Measurements from ENCODE around the gene INO80D. TPM values are rescaled to one million over a fixed set of nuclear protein-coding genes. Genes with fewer than 3 reads are reported as not detected.
"Not testable (repeated sequence)": the region's sequence is repeated elsewhere in the genome, so short reads cannot be mapped to it uniquely, and the experiment has no call there.

The INO80D gene
- total RNA-seq, 2 experiments from 2014 or later, result 25.4 to 26.5 TPM

DNA sequence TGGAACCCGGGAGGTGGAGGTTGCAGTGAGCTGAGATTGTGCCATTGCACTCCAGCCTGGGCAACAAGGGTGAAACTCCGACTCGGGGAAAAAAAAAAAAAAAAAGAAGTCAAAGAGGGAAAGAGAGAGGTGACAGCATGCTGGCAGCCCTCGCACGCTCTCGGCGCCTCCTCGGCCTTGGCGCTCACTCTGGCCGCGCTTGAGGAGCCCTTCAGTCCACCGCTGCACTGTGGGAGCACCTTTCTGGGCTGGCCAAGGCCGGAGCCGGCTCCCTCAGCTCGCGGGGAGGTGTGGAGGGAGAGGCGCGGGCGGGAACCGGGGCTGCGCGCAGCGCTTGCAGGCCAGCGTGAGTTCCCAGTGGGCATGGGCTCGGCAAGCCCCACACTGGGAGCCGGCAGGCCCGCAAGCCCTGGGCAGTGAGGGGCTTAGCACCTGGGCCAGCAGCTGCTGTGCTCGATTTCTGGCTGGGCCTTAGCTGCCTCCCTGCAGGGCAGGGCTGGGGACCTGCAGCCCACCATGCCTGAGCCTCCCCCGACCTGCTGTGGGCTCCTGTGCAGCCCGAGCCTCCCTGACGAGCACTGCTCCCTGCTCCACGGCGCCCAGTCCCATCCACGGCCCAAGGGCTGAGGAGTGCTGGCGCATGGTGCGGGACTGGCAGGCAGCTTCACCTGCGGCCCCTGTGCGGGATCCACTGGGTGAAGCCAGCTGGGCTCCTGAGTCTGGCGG, 108.9 kb downstream of the INO80D start:
- H3K4me1 Mint-ChIP-seq; POLR2A ChIA-PET; DNase-seq; H3K4me3 Mint-ChIP-seq; H3K36me3 Mint-ChIP-seq (ENCODE audit: low read depth); CTCF ChIA-PET; H3K9me3 Mint-ChIP-seq; H3K27ac Mint-ChIP-seq; H3K27me3 Mint-ChIP-seq: not testable (repeated sequence)

GRCh38 chr2:205976120-205976814, 109.7 kb downstream of the INO80D start:
- ChIA-PET POLR2A (no interaction called here), CTCF (interaction anchor here (0.7 kb wide), 1 partner anchor 1302 kb away, joined by 3 read pairs; no protein-coding TSS in a partner anchor)
- Mint-ChIP-seq H3K27me3 (peaks cover 6% of the 10 kb centered on the region), H3K4me1 (no peaks in the 10 kb centered on the region), H3K4me3 (no peak overlapping the region), H3K36me3 (ENCODE audit: low read depth) (no peaks in the 10 kb centered on the region), H3K27ac (no peak overlapping the region), H3K9me3 (peaks cover 6% of the 10 kb centered on the region)
- DNase-seq, result no peak

DNA sequence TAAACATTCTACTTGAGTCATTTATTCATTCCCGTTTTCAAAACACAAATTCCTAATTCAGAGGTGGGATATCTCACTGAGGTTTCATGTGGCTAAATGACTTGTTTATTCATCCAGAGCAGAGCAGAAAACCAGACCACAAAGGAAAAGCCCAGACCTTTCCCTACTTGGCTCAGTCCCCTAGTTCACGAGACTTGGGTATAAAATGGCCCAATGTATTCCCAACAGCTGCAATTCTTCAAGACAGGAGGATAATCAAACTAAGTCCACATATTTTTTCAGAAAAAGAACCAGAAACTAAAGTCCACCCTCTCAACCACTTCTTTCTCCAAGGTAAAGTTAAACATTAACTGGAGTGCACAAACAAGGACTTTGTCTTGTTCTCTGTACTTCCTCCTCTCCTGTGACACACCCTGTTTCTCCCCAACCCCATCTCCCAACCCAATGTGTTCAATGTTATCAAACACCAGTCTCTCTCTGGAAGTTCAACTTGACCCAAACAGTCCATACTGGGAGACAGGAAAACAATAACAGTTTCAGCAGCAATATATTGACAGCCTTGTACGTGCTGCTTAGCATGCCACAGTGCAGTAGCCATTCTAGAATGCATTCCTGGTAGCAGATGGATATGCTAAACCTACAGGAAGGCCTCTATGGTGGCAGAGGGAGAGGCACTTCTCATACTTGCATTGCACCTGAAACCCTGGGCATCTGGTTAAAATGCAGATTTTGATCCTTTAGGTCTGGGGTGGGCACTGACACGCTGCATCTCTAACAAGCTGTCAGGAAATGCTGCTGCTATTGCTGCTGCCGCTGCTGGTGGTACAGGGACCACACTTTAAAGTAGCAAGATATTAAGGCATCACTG, 110.7 kb downstream of the INO80D start:
- peaks cover 6% of the 10 kb centered on the region for H3K27me3 Mint-ChIP-seq
- ChIA-PET CTCF (interaction anchor here (0.7 kb wide), 1 partner anchor 1303 kb away, joined by 3 read pairs; no protein-coding TSS in a partner anchor), POLR2A (no interaction called here)
- no peaks in the 10 kb centered on the region for H3K4me1 Mint-ChIP-seq
- H3K36me3 Mint-ChIP-seq (ENCODE audit: low read depth), result no peaks in the 10 kb centered on the region
- no peak overlapping the region for H3K27ac Mint-ChIP-seq
- no peak overlapping the region for H3K4me3 Mint-ChIP-seq
- no peak for DNase-seq
- peaks cover 6% of the 10 kb centered on the region for H3K9me3 Mint-ChIP-seq

- H3K9me3 Mint-ChIP-seq, result no peaks in the 10 kb centered on the region
- peaks cover 3% of the 10 kb centered on the region for H3K4me1 Mint-ChIP-seq
- H3K4me3 Mint-ChIP-seq, result no peak overlapping the region
- no peaks in the 10 kb centered on the region for H3K36me3 Mint-ChIP-seq (ENCODE audit: low read depth)
- H3K27ac Mint-ChIP-seq, result no peak overlapping the region
- ChIA-PET POLR2A (no interaction called here), CTCF (no interaction called here)
- peaks cover 6% of the 10 kb centered on the region for H3K27me3 Mint-ChIP-seq
- DNase-seq, result no peak
These were observed 113.9 kb downstream of the INO80D start for GRCh38 chr2:205972113-205972512.

DNA sequence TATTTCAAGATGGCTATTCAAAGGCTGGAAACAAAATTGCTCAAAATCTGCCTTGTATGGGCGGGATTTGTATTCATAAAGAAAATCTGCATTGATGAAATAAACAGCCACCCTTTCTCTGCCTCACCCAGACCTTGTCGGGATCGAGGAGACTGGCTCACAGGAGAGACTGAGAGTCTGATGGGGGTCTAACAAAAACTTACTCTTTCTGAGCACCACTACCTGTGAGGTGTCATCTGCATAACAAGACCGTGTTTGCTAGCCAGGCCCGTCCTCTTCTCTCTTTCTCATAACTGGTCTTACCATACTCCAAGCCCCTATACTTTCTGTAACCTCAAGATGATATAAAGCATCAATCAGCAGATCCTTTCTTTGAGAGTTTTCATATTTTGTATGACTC, 115.6 kb downstream of the INO80D start:
- H3K27me3 Mint-ChIP-seq, result peaks cover 10% of the 10 kb centered on the region
- H3K9me3 Mint-ChIP-seq, result no peaks in the 10 kb centered on the region
- no peak for DNase-seq
- no peak overlapping the region for H3K27ac Mint-ChIP-seq
- POLR2A ChIA-PET, result no interaction called here
- H3K4me1 Mint-ChIP-seq, result peaks cover 3% of the 10 kb centered on the region
- CTCF ChIA-PET, result no interaction called here
- no peaks in the 10 kb centered on the region for H3K36me3 Mint-ChIP-seq (ENCODE audit: low read depth)
- no peak overlapping the region for H3K4me3 Mint-ChIP-seq

DNA sequence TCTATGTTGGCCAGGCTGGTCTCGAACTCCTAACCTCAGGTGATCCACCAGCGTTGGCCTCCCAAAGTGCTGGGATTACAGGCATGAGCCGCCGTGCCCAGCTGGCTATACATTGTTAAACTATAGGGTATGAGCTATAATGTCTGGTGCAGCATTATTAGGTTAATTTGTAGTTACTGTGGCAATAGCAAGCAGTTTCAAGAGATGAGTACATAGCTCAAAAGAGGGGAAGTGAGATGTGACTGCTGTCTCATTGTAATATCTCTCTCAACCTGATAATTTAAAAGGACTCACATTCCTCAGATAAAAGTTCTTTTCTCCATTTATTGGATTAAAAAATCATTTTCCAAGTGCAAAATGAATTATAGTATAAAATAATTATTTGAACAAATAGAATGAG, 116.4 kb downstream of the INO80D start:
- Mint-ChIP-seq H3K4me3 (no peak overlapping the region), H3K36me3 (ENCODE audit: low read depth) (no peaks in the 10 kb centered on the region), H3K27me3 (peaks cover 10% of the 10 kb centered on the region), H3K4me1 (peaks cover 3% of the 10 kb centered on the region), H3K27ac (no peak overlapping the region), H3K9me3 (no peaks in the 10 kb centered on the region)
- ChIA-PET CTCF (interaction anchor here (1.1 kb wide), 2 partner anchors 21 to 33 kb away, joined by 4 to 5 read pairs; no protein-coding TSS in a partner anchor), POLR2A (no interaction called here)
- DNase-seq, result no peak

DNA sequence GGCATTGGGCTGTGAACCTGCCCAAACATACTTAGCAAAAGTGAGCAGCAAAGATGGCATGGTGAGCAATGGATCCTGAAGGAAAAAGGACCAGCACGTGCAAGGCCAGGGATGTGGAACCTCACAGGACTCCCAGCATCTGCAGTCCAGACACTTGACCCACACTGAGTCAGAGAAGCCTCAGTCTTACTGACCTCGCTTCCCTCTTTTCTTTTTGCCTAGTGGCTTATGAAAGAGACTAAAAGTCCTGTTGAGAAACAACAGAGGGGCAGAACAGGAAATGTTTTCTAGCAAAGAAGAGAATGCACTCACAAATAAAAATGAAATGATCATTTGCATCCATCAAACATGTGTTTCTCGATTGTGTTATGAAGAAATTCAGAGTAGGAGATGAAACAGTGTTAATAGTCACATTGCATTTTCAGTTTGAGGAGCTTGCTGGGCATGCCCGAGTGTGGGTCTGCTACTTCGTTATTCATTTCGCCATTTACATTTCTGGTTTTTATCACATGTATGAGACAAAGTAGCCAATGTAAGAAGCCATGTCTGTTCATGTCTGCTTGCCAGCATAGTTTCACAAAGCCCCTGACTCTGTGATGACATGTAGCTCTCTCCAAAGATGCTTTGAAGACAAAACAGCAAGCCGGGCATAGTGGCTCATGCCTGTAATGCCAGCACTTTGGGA, 118.4 kb downstream of the INO80D start:
- Mint-ChIP-seq H3K27me3 (peaks cover 10% of the 10 kb centered on the region), H3K4me1 (peaks cover 3% of the 10 kb centered on the region), H3K4me3 (no peak overlapping the region), H3K9me3 (no peaks in the 10 kb centered on the region), H3K36me3 (ENCODE audit: low read depth) (no peaks in the 10 kb centered on the region), H3K27ac (no peak overlapping the region)
- CTCF ChIA-PET, result no interaction called here
- no peak for DNase-seq
- POLR2A ChIA-PET, result no interaction called here

DNA sequence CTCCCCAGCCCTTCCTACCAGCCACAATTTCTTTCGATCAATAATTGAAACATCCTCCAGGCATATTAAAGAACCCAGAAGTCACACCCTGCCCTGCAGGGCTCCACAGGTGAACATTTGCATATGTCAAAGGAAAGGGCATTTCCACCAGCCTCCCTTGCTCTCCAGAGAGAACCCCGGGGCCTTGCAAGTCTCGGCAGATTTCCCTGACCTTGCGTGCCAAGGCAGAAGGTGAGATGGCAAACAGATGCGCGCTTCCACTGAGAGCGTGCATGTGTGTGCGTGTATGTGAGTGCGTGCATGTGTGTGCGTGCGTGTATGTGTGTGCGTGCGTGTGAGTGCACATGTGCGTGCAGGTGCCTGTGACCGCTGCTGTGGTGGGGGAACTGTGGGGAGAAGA, 120.3 kb downstream of the INO80D start:
- Mint-ChIP-seq H3K27me3 (peaks cover 5% of the 10 kb centered on the region), H3K9me3 (no peaks in the 10 kb centered on the region), H3K4me3 (no peak overlapping the region), H3K4me1 (peaks cover 3% of the 10 kb centered on the region), H3K36me3 (ENCODE audit: low read depth) (no peaks in the 10 kb centered on the region), H3K27ac (no peak overlapping the region)
- no peak for DNase-seq
- CTCF ChIA-PET, result no interaction called here
- POLR2A ChIA-PET, result no interaction called here

DNA sequence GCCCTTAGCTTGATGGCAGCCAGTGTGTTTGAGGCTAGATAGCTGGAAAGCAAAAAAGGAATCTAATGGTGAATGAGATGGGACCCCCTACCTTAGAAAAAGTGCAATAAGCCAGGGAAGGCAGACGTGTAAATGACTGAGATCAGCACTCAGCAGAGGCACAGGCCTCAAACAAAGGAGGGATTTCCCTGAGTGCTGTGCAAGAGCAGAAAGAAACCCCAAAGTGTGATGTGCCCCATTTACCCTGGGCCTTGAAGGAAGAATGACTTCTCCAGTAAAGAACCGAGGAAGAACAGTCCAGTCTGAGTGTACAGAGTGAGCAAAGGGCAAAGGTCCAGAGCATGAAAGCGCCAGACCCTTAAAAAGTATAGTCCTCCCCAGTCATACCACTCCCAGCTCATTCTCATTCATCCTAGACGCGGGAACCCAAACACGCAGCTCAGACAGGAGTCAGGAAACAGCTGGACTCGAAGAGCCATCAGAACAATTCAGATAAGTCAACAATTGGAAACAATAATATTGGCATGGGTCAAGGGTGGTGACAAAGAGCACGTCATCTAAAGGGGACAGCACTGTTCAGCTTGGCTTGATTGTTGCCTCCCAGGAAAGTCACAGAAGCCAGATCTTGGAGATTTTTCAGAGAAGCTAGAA, 121.7 kb downstream of the INO80D start:
- Mint-ChIP-seq H3K4me1 (peaks cover 3% of the 10 kb centered on the region), H3K27me3 (peaks cover 8% of the 10 kb centered on the region), H3K9me3 (no peaks in the 10 kb centered on the region), H3K36me3 (ENCODE audit: low read depth) (no peaks in the 10 kb centered on the region), H3K27ac (no peak overlapping the region), H3K4me3 (no peak overlapping the region)
- DNase-seq, result no peak
- ChIA-PET CTCF (interaction anchor here (1.7 kb wide), 1 partner anchor 16 kb away, joined by 4 read pairs; no protein-coding TSS in a partner anchor), POLR2A (no interaction called here)

GRCh38 chr2:205959521-205959920, 126.5 kb downstream of the INO80D start:
- peaks cover 3% of the 10 kb centered on the region for H3K27me3 Mint-ChIP-seq
- H3K4me3 Mint-ChIP-seq, result no peak overlapping the region
- H3K36me3 Mint-ChIP-seq (ENCODE audit: low read depth), result no peaks in the 10 kb centered on the region
- H3K27ac Mint-ChIP-seq, result no peak overlapping the region
- ChIA-PET POLR2A (no interaction called here), CTCF (interaction anchor here (1.6 kb wide), 1 partner anchor 12 kb away, joined by 7 read pairs; no protein-coding TSS in a partner anchor)
- peaks cover 5% of the 10 kb centered on the region for H3K4me1 Mint-ChIP-seq
- DNase-seq, result no peak
- no peaks in the 10 kb centered on the region for H3K9me3 Mint-ChIP-seq

DNA sequence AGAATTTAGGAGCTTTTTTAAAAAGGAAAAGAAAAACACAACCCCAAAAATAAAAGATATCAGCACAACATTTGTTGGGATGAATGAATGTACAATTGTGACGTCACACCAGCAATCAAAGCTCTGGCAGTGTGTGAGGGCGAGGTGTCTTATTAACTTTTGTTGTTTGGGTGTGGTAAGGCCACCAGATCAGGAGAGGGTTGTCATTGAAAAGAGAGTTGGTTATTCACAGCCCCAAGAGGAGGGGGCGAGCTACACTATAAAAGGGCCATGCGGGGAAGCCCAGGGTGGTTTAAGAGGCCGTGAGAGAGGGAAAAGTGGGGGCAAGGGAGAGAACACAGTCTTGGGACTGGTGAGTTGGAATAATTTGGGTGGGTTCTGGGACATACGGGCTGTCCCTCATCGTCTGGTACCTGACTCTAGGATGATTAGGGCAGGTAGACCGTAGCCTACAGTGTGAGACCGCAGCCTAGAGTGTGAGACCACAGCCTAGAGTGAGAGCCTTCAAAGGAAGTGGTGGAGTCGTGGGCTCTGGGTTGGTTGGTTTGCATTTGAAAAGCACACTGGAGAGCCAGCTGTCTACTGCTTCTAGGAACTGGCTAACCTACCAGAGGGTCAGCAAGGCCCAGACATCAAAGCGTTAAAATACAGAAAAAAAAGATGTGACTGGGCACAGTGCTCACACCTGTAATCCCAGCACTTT, 128.4 kb downstream of the INO80D start:
- DNase-seq, result no peak

GRCh38 chr2:205954707-205955106, 131.3 kb downstream of the INO80D start:
- peaks cover 5% of the 10 kb centered on the region for H3K4me1 Mint-ChIP-seq
- no peaks in the 10 kb centered on the region for H3K36me3 Mint-ChIP-seq (ENCODE audit: low read depth)
- H3K9me3 Mint-ChIP-seq, result no peaks in the 10 kb centered on the region
- no peak overlapping the region for H3K27ac Mint-ChIP-seq
- H3K27me3 Mint-ChIP-seq, result peaks cover 9% of the 10 kb centered on the region
- POLR2A ChIA-PET, result no interaction called here
- H3K4me3 Mint-ChIP-seq, result no peak overlapping the region
- CTCF ChIA-PET, result no interaction called here
- DNase-seq, result no peak

More for the DNA sequence above, 128.4 kb downstream of the INO80D start:
- POLR2A ChIA-PET, result no interaction called here
- Mint-ChIP-seq H3K36me3 (ENCODE audit: low read depth) (no peaks in the 10 kb centered on the region), H3K27me3 (peaks cover 3% of the 10 kb centered on the region), H3K4me1 (peaks cover 5% of the 10 kb centered on the region), H3K27ac (no peak overlapping the region), H3K9me3 (no peaks in the 10 kb centered on the region), H3K4me3 (no peak overlapping the region)
- CTCF ChIA-PET, result interaction anchor here (1.0 kb wide), 1 partner anchor 9 kb away, joined by 4 read pairs; no protein-coding TSS in a partner anchor
